Keratinocyte (primary cell): ENCODE data around the gene PLA2G15.

Experiments used
- EZH2 ChIP-seq: IDR thresholded peaks from one replicate; pipeline ENCODE4 v1.6.1; 2012; ENCODE audit warnings: inconsistent platforms, mild to moderate bottlenecking, low read length, moderate library complexity
- TF ChIP-seq, protein P1 (sequence below), 3 experiments: IDR thresholded peaks in 1 of 3; conservative IDR thresholded peaks in 1 of 3; optimal IDR thresholded peaks in 1 of 3; 2 replicates in 2 of 3; 3 replicates in 1 of 3; pipeline versions ENCODE3 to v1.5.1; 2011; ENCODE audit warnings: low read length in 3 of 3, mild to moderate bottlenecking in 3 of 3, moderate library complexity in 2 of 3, control low read depth in 1 of 3, inconsistent platforms in 1 of 3; ENCODE audit not compliant: insufficient read depth in 2 of 3; ENCODE audit errors: extremely low read depth in 1 of 3

DNA sequence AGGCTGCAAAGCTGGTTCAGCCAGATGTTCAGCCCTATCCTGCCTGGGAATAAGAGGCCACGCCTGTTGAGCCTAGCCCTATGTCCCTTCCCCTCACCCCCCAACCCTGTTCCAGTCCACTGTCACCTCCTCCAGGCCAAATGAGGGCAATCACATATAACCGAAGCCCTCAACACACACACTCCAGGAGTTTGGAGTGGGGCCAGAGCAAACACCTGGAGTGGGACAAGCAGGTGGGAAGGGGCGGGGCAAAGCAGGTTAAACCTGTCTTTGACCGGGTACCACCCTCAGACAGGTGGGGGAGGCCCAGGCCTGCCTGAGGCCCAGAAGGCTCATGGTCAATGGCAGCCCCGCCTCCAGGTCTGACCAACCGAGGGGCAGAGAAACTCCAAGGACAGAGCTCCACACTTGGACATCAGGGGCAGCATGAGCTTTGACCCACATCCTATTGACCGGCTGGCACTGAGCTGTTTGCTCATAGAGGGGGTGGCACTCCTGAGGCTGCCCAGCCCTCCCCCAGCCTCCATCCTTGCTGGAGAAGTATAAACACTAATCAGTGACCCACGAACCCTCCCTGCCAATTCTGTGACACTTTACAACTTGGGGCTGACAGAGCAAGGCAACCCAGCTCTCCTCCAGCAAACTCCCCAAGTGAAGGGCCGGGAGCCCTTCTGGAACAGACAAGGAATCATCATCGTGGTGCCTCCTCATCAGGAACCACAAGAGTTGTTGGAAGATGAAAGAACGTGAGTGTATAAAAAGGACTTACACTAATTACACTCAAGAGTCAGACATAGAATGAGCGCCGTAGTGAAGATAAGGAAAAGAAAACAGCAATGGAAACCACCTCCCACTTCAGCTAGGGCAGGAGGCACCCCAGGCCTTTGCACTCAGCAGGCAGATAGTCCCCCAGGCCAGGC lies 10.7 kb upstream of the PLA2G15 start:
- no peak for TF ChIP-seq EZH2
- TF ChIP-seq, protein P1, sequence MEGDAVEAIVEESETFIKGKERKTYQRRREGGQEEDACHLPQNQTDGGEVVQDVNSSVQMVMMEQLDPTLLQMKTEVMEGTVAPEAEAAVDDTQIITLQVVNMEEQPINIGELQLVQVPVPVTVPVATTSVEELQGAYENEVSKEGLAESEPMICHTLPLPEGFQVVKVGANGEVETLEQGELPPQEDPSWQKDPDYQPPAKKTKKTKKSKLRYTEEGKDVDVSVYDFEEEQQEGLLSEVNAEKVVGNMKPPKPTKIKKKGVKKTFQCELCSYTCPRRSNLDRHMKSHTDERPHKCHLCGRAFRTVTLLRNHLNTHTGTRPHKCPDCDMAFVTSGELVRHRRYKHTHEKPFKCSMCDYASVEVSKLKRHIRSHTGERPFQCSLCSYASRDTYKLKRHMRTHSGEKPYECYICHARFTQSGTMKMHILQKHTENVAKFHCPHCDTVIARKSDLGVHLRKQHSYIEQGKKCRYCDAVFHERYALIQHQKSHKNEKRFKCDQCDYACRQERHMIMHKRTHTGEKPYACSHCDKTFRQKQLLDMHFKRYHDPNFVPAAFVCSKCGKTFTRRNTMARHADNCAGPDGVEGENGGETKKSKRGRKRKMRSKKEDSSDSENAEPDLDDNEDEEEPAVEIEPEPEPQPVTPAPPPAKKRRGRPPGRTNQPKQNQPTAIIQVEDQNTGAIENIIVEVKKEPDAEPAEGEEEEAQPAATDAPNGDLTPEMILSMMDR (optimal IDR thresholded peaks at IDR 0.05 in 1 of 3, IDR thresholded peaks at IDR 0.05 in 1 of 3, conservative IDR thresholded peaks at IDR 0.05 in 1 of 3; ENCODE audit: extremely low read depth in 1 of 3, insufficient read depth in 2 of 3, low read length in 3 of 3), result no peak
